Left ventricle myocardium superior (tissue), 1 donor: Measurements from ENCODE around the gene C2orf42. TPM values are rescaled to one million over a fixed set of nuclear protein-coding genes. Genes with fewer than 3 reads are reported as not detected.
A peak's percentile ranks its signal among the peaks of the same experiment; 100 is the strongest.
"Not testable (repeated sequence)": the region's sequence is repeated elsewhere in the genome, so short reads cannot be mapped to it uniquely, and the experiment has no call there.

ENCODE experiments used
- ATAC-seq: fragments of 200-7000 bp; cut with Tn5 transposase; one replicate; pipeline ENCODE4 v1.9.1; 2020; ENCODE audit warnings: mild to moderate bottlenecking, moderate library complexity
- DNase-seq: peaks from one replicate; pipeline ENCODE4 v3.0.0-alpha.2; 2020
- intact Hi-C: fragments of 100-400 bp; cut with micrococcal nuclease; formaldehyde crosslinking; loops from one replicate; pipeline ENCODE4 v1.11.0; 2022
- long read RNA-seq: library from polyadenylated mRNA; unstranded; transcript quantifications from one replicate; pipeline ENCODE4 v2.0.0, GENCODE V29; 2021
- total RNA-seq: library from RNA; stranded (reverse); fragmentation: NEBNext Ultra II Directional; extraction: Animal tissue kit (Norgen Biotek cat#: 25700); gene quantifications from one replicate; pipeline ENCODE4 v1.2.1, GENCODE V29; 2021
- donor health status: DM: no; HTN: yes; CAD: no; lungs with severe emphysema.

The C2orf42 gene
- total RNA-seq = 10.3 TPM
- long read RNA-seq, partial matches to known transcripts = 0 of 9 reads
- long read RNA-seq, other reads (novel, unspliced or antisense) = 8 of 9 reads

DNA sequence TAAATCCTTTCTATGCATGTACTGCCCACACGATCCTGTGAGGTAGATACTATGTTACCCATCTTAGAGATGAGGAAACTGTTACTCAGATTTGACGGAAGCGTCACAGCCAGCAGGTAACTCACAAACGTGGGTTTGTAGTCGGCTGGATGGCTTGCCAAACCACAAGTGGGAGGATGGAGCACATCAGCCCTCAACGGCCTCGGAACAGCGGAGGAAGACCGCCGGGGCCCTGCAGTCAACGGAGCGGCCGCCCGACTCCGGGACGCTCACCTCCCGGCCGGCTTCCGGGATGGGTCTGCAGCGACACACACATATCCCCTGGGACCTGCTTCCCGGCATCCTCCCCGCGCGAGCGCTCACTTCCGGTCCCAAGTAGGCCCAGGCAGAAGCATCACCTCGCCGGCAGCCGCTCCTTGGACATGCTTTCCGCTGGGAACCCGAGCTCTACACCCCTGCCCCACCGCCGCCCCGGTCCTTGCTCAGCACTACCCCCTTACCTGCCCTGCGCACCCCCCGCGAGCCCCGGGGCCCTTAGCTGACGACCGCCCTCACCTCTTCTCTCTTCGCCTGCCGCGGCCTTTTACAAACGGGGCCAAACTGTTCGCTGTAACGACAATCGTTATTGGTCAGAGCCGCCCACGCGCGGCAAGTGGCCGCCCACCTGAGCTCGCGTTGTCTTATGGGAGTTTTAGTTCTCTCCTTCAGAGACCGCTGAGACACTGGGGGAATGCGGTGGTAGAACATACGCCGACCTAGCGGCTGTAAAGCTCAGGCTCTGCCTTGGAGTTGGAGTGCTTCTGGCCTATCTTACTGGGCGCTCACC is at the start of gene C2orf42:
TSS of gene C2orf42 (minus strand) at position 602 of the 826 bp plus-strand sequence. CDS start 9,034 bp downstream, outside the sequence.
- DNase-seq (peak; percentile 96), ATAC-seq (peak; percentile 98)
- intact Hi-C loops = no loop called here

DNA sequence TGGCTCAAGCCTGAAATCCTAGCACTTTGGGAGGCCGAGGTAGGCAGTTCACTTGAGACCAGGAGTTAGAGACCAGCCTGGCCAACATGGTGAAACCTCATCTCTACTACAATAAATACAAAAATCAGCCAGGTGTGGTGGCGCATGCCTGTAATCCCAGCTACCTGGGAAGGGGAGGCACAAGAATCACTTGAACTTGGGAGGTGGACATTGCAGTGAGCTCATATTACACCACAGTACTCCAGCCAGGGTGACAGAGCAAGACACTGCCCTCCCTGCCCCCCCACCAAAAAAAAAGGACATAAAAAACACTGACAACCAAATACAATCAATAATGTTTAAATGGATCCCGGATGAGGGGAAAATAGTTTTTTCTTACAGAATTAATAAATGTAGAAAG is 49.8 kb upstream of the C2orf42 start:
- intact Hi-C loops = no loop called here
- ATAC-seq (no peak), DNase-seq (no peak)

DNA sequence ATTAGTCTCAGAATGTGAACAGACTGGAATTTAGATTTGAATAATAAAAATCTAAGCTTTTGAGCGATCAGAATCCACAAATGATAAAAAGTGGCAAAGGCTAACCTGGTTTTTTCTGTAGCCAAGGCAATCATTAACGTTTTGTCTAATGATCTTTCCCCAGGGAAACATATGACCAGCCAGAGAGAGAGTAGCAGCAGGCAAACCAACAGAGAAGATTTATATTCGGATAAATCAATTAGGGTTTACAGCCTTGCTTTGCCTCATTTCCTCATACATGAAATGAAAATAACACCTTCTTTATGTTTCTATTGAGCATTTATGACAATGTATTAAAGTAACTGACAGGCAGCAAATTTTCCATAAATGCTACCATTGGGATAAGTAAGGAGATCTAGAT is 43.1 kb upstream of the C2orf42 start:
- ATAC-seq (no peak), DNase-seq (no peak)
- intact Hi-C loops = no loop called here

DNA sequence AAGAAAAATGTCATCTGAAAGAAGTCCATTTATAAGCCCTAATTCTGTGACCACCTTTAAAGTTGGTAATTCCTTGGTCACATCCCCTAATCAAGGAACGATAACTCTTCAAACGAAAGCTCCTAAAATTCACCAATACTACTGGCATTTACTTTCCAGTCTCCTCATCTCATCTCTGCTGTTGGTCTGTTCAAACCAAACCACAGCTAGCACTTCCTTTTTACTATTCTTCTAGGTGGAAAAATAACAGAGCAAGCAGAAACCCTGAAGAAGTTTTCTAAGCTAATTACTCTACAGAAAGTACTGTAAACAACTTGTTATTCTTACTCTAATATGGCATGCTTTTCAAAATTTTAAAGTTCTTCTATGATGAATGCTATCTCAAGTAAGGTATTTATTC is 36.0 kb upstream of the C2orf42 start:
- intact Hi-C loops = no loop called here
- ATAC-seq (no peak), DNase-seq (no peak)

DNA sequence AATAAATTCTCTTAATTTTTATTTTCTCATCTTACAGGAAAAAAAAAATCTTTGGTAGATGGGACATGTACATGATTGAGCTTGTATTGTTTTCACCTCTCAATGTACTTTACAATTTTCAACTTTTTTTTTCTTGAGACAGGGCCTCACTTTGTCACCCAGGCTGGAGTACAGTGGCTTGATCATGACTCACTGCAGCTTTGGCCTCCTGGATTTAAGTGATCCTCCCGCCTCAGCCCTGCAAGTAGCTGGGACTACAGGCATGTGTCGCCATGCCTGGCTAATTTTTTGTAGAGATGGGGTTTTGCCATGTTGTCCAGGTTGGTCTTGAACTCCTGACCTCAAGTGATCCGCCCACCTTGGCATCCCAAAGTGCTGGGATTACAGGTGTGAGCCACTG is 32.5 kb upstream of the C2orf42 start:
- ATAC-seq, DNase-seq: not testable (repeated sequence)

DNA sequence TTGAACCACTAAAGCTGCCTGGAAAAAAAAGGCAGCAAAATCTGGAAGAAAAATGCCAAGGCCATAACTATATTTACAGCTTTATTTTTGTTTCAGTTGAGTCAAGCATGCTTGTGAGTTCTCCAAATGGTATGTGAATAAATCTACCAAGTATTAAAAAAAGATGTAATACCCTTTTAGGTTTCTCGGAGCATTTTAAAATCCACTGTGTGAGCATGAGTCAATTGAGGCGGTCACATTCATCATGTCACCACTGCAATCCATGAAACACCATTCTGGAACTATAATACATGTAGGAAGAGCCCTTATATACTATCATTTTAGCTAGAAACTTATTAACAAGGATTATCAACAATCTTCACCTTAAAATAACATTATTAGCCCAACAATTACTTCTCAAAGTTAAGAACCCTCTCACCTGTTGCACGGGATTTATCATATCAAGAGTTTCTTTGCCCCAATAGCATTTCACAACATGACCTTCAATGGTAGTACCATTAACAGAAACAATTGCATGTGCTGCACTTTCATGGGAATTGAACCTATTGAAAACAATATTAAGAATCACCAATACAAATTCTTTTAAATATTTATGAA is 24.2 kb upstream of the C2orf42 start:
- ATAC-seq (no peak), DNase-seq (no peak)
- intact Hi-C loops = loop anchor here (10.0 kb wide), 1 partner anchor 50 kb away; no protein-coding TSS in a partner anchor

More for the DNA sequence above, 32.5 kb upstream of the C2orf42 start:
- intact Hi-C loops = not testable (repeated sequence)

DNA sequence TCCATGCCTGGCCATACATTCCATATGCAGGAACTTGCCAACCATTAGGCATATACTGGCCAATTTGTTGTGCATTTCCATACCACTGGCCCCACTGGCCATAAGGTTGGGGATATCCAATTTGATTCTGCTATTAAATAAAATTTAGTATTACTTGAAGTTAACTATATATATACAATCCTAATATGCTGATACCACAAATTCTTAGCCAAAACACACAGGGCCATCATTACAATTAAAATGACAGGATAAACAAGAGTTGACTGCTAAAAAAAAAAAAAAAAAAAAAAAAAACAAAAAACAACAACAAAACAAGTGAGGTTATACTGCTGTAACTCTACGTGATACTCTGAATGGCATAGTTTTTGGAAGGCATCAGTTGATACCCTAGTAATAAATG is 23.5 kb upstream of the C2orf42 start:
- intact Hi-C loops = loop anchor here (10.0 kb wide), 1 partner anchor 50 kb away; no protein-coding TSS in a partner anchor
- ATAC-seq = no peak
- DNase-seq = no peak

DNA sequence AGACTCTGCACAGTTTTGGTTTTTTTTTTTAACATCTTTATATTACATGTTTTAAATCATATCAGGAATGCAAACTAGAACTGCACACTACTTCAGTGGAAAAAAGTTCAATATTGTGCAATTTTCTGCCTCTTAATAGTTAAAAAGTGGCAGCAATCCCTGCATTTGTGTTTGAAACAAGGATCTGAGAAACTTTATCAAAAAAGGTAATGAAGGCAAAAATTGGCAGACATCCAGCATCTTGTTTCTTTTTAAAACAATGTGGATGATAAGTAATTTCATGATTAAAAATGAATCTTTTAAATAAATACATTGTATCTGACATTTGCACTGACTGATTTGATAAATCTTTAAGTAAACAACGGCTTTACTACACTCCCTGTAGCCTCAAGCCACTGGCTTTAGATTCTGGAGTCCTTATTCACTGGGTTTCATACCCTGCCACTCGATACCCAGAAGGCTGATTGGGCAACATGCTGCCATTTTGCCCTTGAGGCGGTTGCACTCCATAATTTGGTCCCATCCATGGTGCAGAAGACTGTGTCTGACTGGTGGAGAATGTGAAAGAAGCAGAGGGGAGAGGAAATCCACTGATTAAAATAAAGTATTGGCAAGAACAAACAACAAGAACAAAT is 21.6 kb upstream of the C2orf42 start:
- ATAC-seq = no peak
- intact Hi-C loops = loop anchor here (10.0 kb wide), 1 partner anchor 48 kb away; no protein-coding TSS in a partner anchor

DNA sequence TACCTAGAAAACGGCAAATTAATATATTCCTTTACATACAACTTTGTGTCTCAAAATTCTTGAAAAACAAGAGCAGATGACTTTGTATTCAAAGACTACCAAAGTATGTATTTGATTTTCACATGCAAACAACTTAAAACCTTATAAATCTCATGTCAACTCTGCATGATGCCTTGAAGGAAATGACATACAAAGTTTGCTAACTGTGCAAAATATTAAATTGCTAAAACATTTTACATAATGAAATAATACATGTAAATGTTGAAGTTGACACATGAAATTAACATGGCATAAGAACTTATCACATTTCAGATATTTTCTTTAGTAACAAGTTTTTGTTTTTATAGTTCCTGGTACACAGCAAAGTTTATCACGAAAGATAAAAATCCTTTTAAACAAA is 20.8 kb upstream of the C2orf42 start:
- intact Hi-C loops = loop anchor here (10.0 kb wide), 1 partner anchor 47 kb away; no protein-coding TSS in a partner anchor
- no peak for ATAC-seq
- no peak for DNase-seq

More for the DNA sequence above, 21.6 kb upstream of the C2orf42 start:
- no peak for DNase-seq

DNA sequence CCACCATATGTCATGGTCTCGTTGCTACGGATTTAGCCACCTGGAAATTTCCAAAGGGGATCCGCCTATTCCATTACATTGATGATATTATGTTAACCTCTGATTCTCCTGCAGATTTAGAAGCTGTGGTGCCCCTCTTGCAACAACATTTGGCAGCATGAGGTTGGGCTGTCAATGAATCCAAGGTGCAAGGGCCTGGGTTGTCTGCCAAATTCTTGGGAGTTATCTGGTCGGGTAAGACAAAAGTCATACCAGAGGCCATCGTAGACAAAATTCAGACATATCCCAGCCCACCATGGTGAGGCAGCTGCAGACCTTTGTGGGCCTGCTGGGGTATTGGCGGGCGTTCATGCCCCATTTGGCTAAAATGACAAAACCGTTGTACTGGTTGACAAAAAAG is 13.6 kb upstream of the C2orf42 start:
- intact Hi-C loops = no loop called here
- DNase-seq (no peak), ATAC-seq (no peak)

DNA sequence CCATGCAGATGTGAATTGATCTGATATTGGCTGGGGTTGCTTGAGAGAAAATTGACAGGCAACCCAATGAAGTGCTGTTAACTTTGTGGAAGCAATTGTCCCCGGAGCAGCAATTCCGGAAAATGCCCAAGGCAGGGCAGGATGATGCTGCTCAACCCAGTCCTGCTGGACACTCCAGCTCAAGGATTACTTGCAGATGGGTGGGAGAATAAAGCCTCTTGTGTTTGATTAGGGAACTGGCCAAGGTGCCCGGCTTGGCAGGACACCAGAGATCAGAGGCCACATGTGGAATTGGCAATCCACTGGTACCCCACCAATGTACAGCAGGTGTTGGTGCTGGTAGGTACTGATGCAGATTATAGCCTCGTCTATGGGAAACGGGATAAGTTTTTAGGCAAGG is 12.3 kb upstream of the C2orf42 start:
- DNase-seq (no peak), ATAC-seq (no peak)
- intact Hi-C loops = no loop called here

DNA sequence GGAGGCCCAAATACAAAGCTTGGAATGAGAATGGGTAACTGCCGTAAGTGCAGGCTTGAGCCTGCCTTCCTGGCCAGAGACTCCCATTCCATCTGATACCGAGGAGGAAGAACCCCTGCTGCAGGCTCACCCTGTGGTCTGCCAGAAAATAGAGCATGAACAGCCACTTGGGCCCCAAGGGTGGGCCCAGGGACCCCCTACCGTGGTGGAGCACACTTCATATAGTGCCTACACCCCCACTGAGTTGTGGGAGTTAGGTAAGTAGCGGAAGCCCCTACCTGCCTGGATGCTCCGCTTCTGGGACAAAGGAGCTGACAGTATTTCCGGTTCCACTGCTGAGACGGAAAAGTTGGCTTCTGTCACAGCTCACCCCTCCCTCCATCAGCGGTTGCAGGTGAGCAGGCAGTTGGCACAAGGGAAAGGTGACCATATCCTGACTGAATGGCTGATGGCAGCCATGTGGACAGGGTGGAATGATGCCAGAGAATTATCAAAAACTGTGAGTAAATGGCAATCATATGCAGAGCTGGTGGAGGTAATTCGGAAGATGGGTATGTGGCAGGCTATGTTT is 11.5 kb upstream of the C2orf42 start:
- no peak for ATAC-seq
- DNase-seq = no peak
- intact Hi-C loops = no loop called here

DNA sequence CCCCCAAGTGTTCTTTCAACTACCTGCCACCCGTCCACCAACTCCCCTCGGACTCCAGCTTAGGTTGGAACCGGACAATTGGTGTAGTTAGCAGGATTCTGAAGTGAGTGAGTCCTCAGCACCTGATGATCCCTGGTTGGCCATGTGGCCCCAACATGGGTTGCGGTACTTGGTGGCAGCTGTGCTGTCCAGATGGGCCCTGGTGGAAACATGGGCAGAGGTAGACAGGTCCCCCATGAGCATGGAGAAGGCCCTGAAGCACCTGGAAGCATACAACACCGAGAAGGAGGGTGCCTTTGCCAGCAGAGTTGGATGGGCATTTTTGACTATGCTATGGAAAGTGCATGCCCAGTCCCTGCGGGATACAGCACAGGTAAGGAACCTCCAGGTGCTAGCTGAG is 11.0 kb upstream of the C2orf42 start:
- ATAC-seq (no peak), DNase-seq (no peak)
- intact Hi-C loops = no loop called here

DNA sequence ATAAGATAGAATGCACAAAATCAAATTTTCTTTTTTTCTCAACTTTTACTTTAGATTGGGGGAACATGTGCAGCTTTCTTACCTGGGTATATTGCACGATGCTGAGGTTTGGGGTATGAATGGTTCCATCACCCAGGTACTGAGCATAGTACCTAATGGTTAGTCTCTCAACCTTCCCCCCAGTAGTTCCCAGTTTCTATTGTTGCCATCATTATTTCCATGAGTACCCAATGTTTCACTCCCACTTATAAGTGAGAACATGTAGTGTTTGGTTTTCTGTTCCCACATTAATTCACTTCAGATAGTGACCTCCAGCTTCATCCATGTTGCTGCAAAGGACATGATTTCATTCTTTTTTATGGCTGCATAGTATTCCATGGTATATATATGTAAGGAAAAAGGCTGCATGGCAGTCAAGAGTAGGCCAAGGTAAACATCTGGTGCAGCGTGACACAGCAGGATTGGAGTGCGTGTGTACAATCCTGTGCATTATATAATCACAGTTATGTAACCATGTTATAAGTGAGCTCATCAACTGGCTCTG is 10.5 kb upstream of the C2orf42 start:
- intact Hi-C loops = no loop called here
- ATAC-seq = no peak
- no peak for DNase-seq

DNA sequence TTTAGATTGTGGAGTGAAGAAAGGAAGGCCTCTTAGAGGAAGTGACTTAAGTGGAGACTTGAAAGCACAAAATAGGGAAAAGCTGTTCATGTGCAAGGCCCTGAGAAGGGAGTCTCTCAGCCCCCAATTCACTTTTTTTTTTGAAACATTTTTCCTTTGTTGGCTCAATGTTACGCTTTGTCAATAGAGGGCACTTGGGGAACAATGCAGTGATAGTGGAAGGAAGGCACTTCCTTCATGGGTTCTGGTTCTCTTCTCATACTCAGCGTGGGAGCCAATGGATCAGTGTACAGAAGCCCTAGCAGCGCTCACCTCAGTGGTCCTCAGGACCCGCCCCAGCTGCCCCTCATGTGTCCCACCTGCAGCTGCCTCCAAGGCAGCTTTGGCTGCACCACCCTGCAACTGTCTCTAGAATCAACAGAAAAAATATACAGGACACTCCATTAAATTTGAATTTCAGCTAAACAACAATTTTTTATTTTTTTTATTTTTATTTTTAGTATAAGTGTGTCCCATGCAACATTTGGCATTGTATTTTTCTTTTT is 8.6 kb upstream of the C2orf42 start:
- DNase-seq (no peak), ATAC-seq (no peak)
- intact Hi-C loops = no loop called here

DNA sequence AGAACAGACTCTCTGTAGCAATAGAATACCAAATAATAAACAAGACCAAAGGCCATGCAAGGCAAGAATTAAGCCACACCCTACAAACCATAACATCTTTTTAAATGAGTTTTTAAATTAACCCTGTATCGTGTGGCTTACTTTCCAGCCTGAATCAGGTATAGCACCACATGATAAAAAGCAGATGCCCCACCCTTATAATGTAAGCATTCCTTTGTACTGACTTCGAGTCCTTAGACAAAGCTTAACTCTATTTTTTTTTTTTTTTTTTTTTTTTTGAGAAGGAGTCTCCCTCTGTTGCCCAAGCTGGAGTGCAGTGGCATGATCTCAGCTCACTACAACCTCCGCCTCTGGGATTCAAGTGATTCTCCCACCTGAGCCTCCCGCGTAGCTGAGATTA is 1.7 kb upstream of the C2orf42 start:
- intact Hi-C loops = no loop called here
- ATAC-seq = no peak
- no peak for DNase-seq

DNA sequence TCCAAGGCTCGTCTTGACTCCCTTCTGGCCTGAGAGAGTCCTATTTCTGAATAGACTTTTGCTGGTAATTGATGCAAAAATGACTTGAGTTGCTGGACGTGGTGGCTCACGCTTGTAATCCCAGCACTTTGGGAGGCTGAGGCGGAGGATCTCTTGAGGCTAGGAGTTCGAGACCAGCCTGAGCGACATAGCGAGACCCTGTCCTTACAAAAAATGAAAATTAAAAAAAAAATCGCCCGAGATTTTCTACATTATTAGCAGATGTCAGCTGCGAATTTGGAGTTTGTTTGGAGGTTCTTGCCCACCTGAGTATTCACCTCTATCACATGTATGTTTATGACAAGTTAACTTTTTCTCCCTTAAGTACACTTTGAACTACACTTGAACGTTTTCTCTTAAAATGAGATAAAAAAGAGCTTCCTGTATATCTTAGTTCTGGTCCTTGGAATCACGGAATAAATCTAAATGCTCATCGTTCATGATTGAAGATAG is 471 bp upstream of the C2orf42 start:
- intact Hi-C loops = no loop called here

DNA sequence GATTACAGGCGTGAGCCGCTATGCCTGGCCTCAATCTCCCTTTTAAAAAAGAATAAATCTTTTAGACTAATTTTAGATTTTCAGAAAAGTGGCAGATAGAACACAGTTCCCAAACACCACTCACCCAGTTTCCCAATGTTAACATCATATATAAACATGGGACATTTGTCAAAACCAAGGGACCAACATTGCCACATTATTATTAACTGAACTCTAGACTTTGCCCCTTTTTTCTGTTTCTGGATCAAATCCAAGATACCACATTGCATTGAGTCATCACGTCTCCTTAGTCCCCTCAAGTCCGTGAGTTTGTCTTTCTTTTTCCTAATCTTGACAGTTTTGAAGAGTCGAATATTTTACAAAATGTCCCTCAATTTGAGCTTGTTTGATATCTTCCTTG is 2.4 kb downstream of the C2orf42 start:
- intact Hi-C loops = no loop called here
- no peak for DNase-seq

More for the DNA sequence above, 471 bp upstream of the C2orf42 start:
- ATAC-seq (no peak), DNase-seq (no peak)

DNA sequence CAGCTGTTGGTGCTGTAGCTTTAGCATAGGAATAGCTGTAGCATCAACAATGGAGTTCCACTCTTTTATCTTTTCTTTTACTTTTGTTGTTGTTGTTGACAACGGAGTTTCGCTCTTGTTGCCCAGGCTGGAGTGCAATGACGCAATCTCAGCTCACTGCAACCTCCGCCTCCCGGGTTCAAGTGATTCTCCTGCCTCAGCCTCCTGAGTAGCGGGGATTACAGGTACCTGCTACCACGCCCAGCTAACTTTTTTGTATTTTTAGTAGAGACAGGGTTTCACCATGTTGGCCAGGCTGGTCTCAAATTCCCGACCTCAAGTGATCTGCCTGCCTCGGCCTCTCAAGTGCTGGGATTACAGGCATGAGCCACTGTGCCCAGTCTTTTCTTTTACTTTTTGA is 3.6 kb downstream of the C2orf42 start:
- ATAC-seq, intact Hi-C loops, DNase-seq: not testable (repeated sequence)

More for the DNA sequence above, 2.4 kb downstream of the C2orf42 start:
- ATAC-seq = no peak
